Caco-2 (cell line): ENCODE data around the gene LECT2. TPM values are rescaled to one million over a fixed set of nuclear protein-coding genes. Genes with fewer than 3 reads are reported as not detected.

Source experiments
- Bru-seq: library from RNA; stranded (reverse); fragments of 400-500 nt; gene quantifications from one replicate; lab custom pipeline; 2021; lab: Mats Ljungman, UMichigan
- BruChase-seq, 2 experiments: library from RNA; stranded (reverse); fragments of 400-500 nt; gene quantifications; one replicate each; lab custom pipeline; 2021; lab: Mats Ljungman, UMichigan
- BruUV-seq: library from RNA; stranded (reverse); fragments of 400-500 nt; replicated peaks from 2 replicates; lab custom pipeline; 2021; lab: Mats Ljungman, UMichigan
- CTCF ChIA-PET: fragments of 300-600 bp; sonication (Branson Sonifier 250); formaldehyde crosslinking; loops from one replicate; lab custom pipeline; 2022; ENCODE audit warnings: antibody characterized with exemption; lab: Charles Lee
- POLR2A ChIA-PET: fragments of 300-600 bp; sonication (Branson Sonifier 250); formaldehyde crosslinking; loops from one replicate; lab custom pipeline; 2022; ENCODE audit warnings: antibody characterized with exemption; lab: Charles Lee
- DNase-seq, 2 experiments: peaks; one replicate each; pipeline versions ENCODE4 v3.0.0 to v3.0.0-alpha.2; 2020 to 2022
- H3K27me3 ChIP-seq: replicated peaks from 2 replicates; pipeline ENCODE4 v1.6.0; 2011; ENCODE audit warnings: low read length; ENCODE audit not compliant: control insufficient read depth, insufficient read depth
- H3K36me3 ChIP-seq: 2 replicates; pipeline ENCODE4 v1.5.1; 2011; ENCODE audit warnings: low read length; ENCODE audit not compliant: control insufficient read depth, insufficient read depth
- H3K4me1 ChIP-seq: fragments of 250-450 bp; sonication (Bioruptor Pico); 2 replicates; pipeline ENCODE4 v1.5.1; 2020; ENCODE audit warnings: mild to moderate bottlenecking
- H3K4me3 ChIP-seq: 2 replicates; pipeline ENCODE4 v1.5.1; 2011; ENCODE audit warnings: low read depth, mild to moderate bottlenecking, control low read depth, low read length
- H3K9me3 ChIP-seq: fragments of 250-450 bp; sonication (Bioruptor Pico); 2 replicates; pipeline ENCODE4 v1.5.1; 2020; ENCODE audit warnings: mild to moderate bottlenecking, moderate library complexity
- H3K27ac Mint-ChIP-seq: one replicate; pipeline ENCODE4 v1.8.0; 2022; ENCODE audit warnings: mixed read lengths; ENCODE audit not compliant: unreplicated experiment
- H3K27me3 Mint-ChIP-seq: one replicate; pipeline ENCODE4 v1.8.0; 2022; ENCODE audit warnings: mixed read lengths; ENCODE audit not compliant: insufficient read depth, unreplicated experiment
- H3K36me3 Mint-ChIP-seq: one replicate; pipeline ENCODE4 v1.8.0; 2022; ENCODE audit warnings: mild to moderate bottlenecking, mixed read lengths; ENCODE audit not compliant: insufficient read depth, unreplicated experiment
- H3K4me1 Mint-ChIP-seq: one replicate; pipeline ENCODE4 v1.8.0; 2022; ENCODE audit warnings: low read depth, mixed read lengths; ENCODE audit not compliant: unreplicated experiment
- H3K4me3 Mint-ChIP-seq: one replicate; pipeline ENCODE4 v1.8.0; 2022; ENCODE audit warnings: mild to moderate bottlenecking, moderate library complexity, mixed read lengths; ENCODE audit not compliant: unreplicated experiment
- H3K9me3 Mint-ChIP-seq: one replicate; pipeline ENCODE4 v1.8.0; 2022; ENCODE audit warnings: mixed read lengths; ENCODE audit not compliant: unreplicated experiment
- intact Hi-C: fragments of 100-400 bp; cut with micrococcal nuclease; formaldehyde crosslinking; loops from one replicate; pipeline ENCODE4 v1.10.0; 2022; ENCODE audit not compliant: unreplicated experiment
- long read RNA-seq: library from polyadenylated mRNA; stranded (forward); transcript quantifications from one replicate; pipeline ENCODE4 v2.0.0, GENCODE V29; 2022
- total RNA-seq: library from RNA; stranded (reverse); gene quantifications from 2 replicates; pipeline ENCODE4 v1.2.3, GENCODE V29; 2022
- TF ChIP-seq, protein P1 (sequence below), 2 experiments: fragments of 200-600 bp in 1 of 2; IDR thresholded peaks; 1 replicate in 1 of 2; 2 replicates in 1 of 2; pipeline versions ENCODE4 v1.5.1 to v1.8.0; 2011 to 2022; ENCODE audit warnings: antibody characterized with exemption in 1 of 2, control low read depth in 1 of 2, inconsistent platforms in 1 of 2, low read depth in 1 of 2, low read length in 1 of 2, mild to moderate bottlenecking in 1 of 2, moderate library complexity in 1 of 2; ENCODE audit not compliant: insufficient read depth in 1 of 2, severe bottlenecking in 1 of 2, unreplicated experiment in 1 of 2

LECT2 gene
- total RNA-seq (0.51 and 0.70 TPM in 2 replicates), Bru-seq, nascent RNA (percentile 22 among the genes with signal in this experiment), BruChase-seq, experiment 1, labeled RNA remaining after a 2-hour chase (percentile 12 among the genes with signal in this experiment), BruChase-seq, experiment 2, labeled RNA remaining after a 6-hour chase (percentile 16 among the genes with signal in this experiment)
- long read RNA-seq, result 0 reads

DNA sequence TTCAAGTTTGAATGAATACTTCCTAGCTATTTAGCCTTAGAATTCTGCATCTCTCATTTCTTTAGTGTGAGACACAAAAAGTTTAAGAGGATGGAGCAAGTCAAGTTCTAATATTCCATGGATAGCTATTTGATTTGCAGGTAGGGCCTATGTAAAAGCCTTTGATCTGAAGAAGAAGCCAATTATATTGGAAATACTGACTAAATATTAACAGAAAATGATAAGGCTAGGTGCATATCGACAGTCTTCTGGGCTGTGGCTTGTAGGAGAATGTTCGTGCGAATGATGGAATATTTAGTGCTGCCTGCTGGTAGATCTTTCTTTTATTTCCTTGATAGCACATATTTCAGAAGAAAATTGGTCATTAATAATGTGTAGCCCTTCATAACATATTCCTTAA is at the start of gene LECT2:
LECT2 (minus strand) TSS at position 85 of the 400 bp plus-strand sequence. CDS start 150 bp downstream, outside the sequence.
- POLR2A ChIA-PET, result no interaction called here
- intact Hi-C loops, result no loop called here
- no peaks in the 10 kb centered on the region for H3K9me3 ChIP-seq
- Mint-ChIP-seq H3K27ac (no peak within 1 kb of the TSS), H3K9me3 (no peaks in the 10 kb centered on the region), H3K4me1 (peaks cover 16% of the 10 kb centered on the region), H3K4me3 (no peak within 1 kb of the TSS), H3K27me3 (no peaks in the 10 kb centered on the region), H3K36me3 (no peaks in the 10 kb centered on the region)
- TF ChIP-seq, protein P1, sequence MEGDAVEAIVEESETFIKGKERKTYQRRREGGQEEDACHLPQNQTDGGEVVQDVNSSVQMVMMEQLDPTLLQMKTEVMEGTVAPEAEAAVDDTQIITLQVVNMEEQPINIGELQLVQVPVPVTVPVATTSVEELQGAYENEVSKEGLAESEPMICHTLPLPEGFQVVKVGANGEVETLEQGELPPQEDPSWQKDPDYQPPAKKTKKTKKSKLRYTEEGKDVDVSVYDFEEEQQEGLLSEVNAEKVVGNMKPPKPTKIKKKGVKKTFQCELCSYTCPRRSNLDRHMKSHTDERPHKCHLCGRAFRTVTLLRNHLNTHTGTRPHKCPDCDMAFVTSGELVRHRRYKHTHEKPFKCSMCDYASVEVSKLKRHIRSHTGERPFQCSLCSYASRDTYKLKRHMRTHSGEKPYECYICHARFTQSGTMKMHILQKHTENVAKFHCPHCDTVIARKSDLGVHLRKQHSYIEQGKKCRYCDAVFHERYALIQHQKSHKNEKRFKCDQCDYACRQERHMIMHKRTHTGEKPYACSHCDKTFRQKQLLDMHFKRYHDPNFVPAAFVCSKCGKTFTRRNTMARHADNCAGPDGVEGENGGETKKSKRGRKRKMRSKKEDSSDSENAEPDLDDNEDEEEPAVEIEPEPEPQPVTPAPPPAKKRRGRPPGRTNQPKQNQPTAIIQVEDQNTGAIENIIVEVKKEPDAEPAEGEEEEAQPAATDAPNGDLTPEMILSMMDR (IDR thresholded peaks at IDR 0.05; ENCODE audit: insufficient read depth in 1 of 2, low read depth in 1 of 2, low read length in 1 of 2, severe bottlenecking in 1 of 2, unreplicated experiment in 1 of 2), result no peak
- H3K4me3 ChIP-seq, result no peak within 1 kb of the TSS
- CTCF ChIA-PET, result no interaction called here
- H3K27me3 ChIP-seq, result no peaks in the 10 kb centered on the region
- H3K36me3 ChIP-seq, result no peaks in the 10 kb centered on the region
- BruUV-seq, result no TSS peak
- peaks cover 25% of the 10 kb centered on the region for H3K4me1 ChIP-seq
- no peak for DNase-seq

DNA sequence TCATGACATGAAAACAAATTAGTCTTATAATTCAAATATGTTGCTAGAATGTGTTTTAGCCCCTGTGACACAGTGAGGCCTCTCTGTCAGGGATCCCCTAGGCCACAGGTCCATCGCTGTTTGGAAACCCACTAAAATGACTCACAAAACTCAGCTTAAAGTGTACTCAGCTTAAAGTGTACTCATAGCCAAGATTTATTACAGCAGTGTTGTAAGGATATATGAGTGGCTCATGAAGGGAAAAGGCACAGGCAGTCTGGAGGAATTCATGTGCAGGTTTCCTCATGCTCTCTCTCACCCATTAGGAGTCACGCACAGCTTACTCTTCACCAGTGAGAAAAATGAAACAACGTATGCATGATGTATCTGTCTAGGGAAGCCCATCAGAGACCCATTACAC is 49.7 kb upstream of the LECT2 start:
- Mint-ChIP-seq H3K27me3 (no peaks in the 10 kb centered on the region), H3K27ac (no peak overlapping the region), H3K4me1 (no peaks in the 10 kb centered on the region), H3K36me3 (no peaks in the 10 kb centered on the region), H3K9me3 (no peaks in the 10 kb centered on the region), H3K4me3 (no peak overlapping the region)
- no peak for DNase-seq
- H3K4me3 ChIP-seq, result no peak overlapping the region
- H3K9me3 ChIP-seq, result no peaks in the 10 kb centered on the region
- BruUV-seq, result no TSS peak
- no peaks in the 10 kb centered on the region for H3K36me3 ChIP-seq
- intact Hi-C loops, result no loop called here
- TF ChIP-seq, protein P1 (IDR thresholded peaks at IDR 0.05; ENCODE audit: insufficient read depth in 1 of 2, low read depth in 1 of 2, low read length in 1 of 2, severe bottlenecking in 1 of 2, unreplicated experiment in 1 of 2), result no peak
- no peaks in the 10 kb centered on the region for H3K27me3 ChIP-seq
- H3K4me1 ChIP-seq, result no peaks in the 10 kb centered on the region
- ChIA-PET POLR2A (no interaction called here), CTCF (no interaction called here)

DNA sequence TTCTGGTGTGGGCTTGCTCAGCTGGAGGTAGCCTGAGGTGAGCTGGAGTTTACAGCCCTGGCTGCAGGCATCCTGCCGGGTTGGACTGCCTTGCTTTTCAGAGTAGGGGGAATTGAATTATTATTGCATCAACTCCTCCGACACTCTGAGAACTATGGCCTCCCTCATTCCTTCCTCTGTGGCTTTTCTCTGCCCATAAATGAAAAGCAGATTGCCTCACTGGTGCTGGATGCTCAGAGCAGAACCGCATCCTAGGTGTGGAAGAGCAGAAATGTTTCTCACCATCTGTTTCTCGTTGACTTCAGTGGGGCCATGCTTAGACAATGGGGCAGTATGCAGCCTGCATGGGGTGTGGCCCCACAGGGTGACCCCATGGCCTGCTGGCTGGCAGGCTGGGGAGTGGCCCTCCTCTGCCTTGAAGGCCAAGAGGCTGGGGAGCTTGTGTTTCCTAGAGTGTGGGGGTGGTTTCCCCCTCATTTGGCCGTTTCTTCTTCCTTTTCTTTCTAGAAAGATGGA is 46.7 kb upstream of the LECT2 start:
- DNase-seq, result no peak
- no peak overlapping the region for H3K4me3 Mint-ChIP-seq
- no peak overlapping the region for H3K27ac Mint-ChIP-seq
- Histone ChIP-seq H3K9me3 (no peaks in the 10 kb centered on the region), H3K36me3 (no peaks in the 10 kb centered on the region), H3K4me3 (no peak overlapping the region), H3K4me1 (no peaks in the 10 kb centered on the region), H3K27me3 (no peaks in the 10 kb centered on the region)
- POLR2A ChIA-PET, result no interaction called here
- no peaks in the 10 kb centered on the region for H3K9me3 Mint-ChIP-seq
- intact Hi-C loops, result no loop called here
- H3K27me3 Mint-ChIP-seq, result no peaks in the 10 kb centered on the region
- TF ChIP-seq, protein P1 (IDR thresholded peaks at IDR 0.05; ENCODE audit: insufficient read depth in 1 of 2, low read depth in 1 of 2, low read length in 1 of 2, severe bottlenecking in 1 of 2, unreplicated experiment in 1 of 2), result no peak
- H3K36me3 Mint-ChIP-seq, result no peaks in the 10 kb centered on the region
- CTCF ChIA-PET, result no interaction called here
- BruUV-seq, result no TSS peak
- no peaks in the 10 kb centered on the region for H3K4me1 Mint-ChIP-seq
